H54 (cell line): Measurements from ENCODE around the gene GJD4.

Experiments
- DNase-seq: peaks from one replicate; pipeline ENCODE4 v3.0.0; 2011; ENCODE audit warnings: low spot score, mixed read lengths; ENCODE audit not compliant: insufficient read length
- FAIRE-seq: peaks from 3 replicates; lab custom pipeline; 2011; peaks lifted over from hg19 to GRCh38; lab: Jason Lieb, UNC
- POLR2A ChIP-seq: IDR thresholded peaks from 2 replicates; pipeline ENCODE4 v1.6.1; 2011; ENCODE audit warnings: low read depth, mild to moderate bottlenecking, low read length

GJD4 gene

DNA sequence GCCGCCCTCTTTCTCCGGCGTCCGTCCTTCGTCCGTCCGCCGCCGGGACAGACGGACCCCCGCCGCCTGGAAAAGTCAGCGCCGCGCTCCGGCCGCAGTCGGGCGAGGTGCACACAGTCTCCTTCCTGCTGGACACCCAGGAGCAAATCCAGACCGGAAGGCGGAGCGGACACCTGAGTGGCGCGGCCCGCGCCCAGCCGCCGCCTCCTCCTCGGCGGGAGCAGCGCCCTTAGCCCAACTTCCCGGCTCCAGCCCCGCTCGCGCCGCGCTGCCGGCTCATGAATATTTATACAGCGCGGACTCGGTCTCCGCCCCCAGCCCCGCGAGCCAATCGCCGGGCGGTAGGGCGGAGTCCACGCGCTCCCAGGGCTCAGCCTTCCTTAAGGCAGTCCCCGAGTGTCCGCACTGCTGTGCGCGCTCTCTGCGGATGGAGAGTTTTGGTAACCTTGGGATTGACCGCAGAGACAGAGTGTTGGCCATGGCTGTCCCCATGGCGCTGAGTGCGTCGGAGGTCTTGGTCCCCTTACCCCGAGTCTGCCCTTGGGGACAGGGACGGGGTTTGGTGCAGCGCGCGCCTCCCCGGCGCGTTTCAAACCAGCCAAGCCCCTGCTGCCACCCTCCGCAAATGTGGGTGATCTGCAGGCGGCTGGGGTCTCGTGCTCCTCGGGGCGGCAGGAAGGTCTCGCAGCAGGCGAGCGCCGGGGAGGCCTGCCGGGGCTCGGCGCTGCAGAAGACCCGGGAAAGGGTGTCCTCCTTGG is 37.1 kb downstream of the GJD4 start, which contains the start of gene FZD8:
TSS of gene FZD8 (minus strand) at position 262 of the 758 bp plus-strand sequence. CDS start 867 bp downstream, outside the sequence.
- TF ChIP-seq POLR2A, result peak; percentile 98
- DNase-seq (peak; percentile 91), FAIRE-seq (peak; percentile 45)

DNA sequence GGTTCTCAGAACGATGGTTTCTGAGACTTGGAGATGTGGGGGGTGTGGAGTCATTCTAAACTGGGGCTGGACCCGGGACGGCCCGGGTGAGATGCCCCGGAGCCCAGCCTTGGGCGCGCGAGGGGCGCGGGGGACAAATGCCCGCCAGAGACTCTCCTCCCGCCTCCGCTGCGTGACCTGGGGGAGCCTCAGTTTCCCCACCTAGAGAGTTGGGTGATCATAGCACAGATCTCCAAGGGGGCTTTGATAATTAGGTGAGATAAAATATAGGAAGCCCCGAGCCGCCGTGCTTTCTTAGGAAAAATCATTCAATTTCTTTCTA is 37.6 kb downstream of the GJD4 start:
- peak; percentile 40 for DNase-seq
- FAIRE-seq, result no peak
- TF ChIP-seq POLR2A, result no peak

DNA sequence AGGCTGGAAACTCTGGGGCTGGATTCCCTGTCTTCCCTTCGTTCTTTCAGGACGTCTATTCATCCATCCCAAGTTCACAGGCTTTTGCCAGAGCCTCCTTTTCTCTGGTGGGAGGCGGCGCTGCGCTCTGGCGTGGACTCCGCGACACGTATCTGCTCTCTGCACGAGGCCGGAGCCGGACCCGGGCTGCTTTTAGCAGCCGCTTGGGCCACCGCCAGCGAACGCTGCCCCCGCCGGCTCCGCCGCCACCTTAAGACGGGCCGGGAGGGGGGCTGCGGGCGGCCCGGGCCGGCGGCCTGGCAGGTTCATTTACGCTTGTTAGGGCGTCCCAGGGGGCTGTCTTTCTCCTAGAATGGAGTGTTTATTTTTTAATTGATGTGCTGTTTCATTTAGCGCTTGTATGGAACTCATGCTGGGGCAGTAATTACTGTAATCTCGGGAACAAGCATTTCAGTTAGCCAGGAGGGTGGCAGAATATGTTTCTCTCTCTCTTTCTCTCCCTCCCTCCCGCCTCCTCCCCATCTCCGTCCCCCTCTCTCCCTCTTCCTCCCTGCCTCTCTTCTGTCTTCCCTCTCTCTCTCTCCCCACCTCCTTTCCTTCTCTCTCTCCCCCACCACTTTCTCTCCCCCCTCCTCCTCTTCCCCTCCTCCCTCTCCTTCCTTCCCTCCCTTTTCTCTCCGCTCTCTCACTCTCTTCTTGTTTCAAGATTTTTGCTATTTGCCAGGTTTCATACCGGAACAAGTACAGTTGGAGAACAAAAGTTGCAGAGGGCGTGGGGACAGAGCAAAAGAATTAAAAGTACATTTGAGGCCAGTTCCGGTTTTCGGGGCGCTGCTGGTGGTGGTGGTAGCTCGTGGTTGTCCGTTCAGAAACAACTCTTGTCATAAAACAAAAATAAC is 38.3 kb downstream of the GJD4 start:
- TF ChIP-seq POLR2A, result no peak
- DNase-seq (peak; percentile 71), FAIRE-seq (no peak)

DNA sequence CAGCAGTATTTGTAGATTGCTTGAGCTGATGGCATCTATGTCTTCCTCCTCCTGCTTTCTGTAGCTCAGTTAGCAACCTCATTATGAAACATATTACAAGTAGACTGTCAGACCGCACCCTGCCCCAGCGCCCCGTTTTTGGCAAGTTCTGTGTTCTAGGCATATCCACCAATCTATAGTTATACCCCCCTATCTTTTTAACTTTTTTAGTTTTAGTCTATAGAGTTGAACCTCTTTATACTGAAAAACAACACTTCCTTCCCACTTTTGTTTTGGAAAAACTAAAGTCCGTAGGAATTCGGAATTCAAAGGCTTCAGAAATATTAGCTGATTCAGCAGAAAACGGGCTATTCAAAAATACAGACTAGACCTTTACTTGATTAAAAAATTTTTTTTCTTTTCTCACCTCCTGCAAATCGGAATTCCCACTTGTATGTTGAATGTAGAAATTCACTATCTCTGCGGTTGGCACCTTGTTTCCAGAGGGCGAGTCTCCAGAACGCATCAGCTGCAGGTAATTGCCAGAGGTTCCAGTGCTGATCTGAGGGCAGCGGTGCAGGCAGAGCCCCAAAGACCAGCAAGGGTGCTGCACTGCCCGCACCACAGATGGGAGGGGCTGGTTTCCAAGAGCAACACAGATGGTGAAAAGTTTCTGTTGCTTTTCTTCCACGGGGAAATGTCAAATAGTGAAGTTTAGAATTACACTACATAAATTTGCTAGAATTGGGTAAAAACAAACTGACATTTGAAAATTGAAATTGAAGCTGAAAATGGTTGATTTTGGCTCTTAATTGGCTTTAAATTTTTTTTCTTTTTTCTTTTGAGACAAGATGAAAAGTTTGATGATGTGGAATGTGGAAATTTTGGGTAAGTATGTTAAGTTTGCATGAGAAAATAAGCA is 39.2 kb downstream of the GJD4 start:
- no peak for FAIRE-seq
- DNase-seq, result no peak
- TF ChIP-seq POLR2A, result no peak

DNA sequence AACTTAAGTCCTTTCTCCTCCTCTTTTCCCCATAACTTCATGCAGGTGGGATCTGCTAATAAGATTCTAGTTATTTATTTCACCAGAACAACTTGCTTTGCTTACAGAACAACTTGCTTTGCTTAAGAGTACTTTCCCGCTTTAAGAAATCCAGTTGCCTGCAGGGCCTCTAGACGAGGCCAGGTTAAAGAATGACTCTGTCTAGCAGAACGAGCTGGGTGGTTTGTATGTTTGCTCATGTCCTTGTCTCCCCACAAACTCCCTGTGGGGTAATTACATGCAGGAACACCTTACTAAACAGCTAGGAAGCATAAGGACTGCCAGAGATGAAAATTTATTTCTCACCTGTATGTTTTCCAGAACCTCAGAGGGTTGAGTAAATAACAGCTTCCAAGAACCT is 45.8 kb downstream of the GJD4 start:
- no peak for TF ChIP-seq POLR2A
- DNase-seq (no peak), FAIRE-seq (no peak)

DNA sequence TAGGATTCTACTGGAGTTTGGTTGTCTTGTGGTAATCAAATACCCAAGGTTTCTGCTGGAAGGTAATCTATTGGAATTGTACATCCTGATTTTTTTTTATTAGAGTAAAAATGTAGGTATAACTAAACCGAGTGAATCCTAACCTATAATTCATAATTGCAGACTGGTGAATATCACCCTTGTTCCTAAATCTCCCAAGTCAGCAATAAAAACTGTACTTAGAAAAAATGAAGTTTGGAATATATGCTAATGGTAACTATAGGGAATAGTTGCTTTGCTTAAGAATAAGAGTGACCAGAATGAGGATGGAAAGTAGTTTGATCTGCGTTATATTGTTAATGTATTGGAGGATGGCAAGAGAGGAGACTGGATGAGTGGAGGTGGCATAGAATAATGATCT is 47.7 kb downstream of the GJD4 start:
- TF ChIP-seq POLR2A, result no peak
- no peak for FAIRE-seq
- DNase-seq, result no peak

DNA sequence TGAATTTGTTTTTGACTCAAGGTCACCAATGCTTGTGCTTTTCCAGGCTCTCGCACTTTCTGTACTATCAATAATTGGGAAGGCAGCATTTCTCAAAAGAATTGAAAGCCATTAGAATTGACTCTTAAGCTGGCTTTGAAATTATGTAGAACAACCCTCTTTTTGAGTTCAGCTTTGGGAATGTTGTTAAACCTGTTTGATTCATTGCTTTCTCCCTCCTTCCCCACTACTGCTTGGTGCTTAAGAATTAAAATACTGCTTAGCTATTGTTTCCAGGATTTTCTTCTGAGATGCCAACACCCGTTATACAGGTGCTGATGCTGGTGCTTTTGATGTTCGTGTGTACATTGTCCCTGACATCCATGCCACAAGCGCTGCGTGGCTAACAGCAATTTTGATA is 52.5 kb downstream of the GJD4 start:
- TF ChIP-seq POLR2A, result no peak
- DNase-seq, result no peak
- no peak for FAIRE-seq
